Glomerular endothelial cell (primary cell): ENCODE measurements around the gene INPP5D. TPM values are rescaled to one million over a fixed set of nuclear protein-coding genes. Genes with fewer than 3 reads are reported as not detected.
"Not testable (repeated sequence)": the region's sequence is repeated elsewhere in the genome, so short reads cannot be mapped to it uniquely, and the experiment has no call there.

Experiments used
- DNase-seq: peaks from one replicate; pipeline ENCODE4 v3.0.0-alpha.2; 2011; ENCODE audit warnings: low read depth, low spot score; ENCODE audit errors: extremely low read depth
- total RNA-seq: library from RNA; depleted of rRNA; stranded (reverse); fragments of >200 nt; gene quantifications from 2 replicates; pipeline ENCODE4 v1.2.3, GENCODE V29; 2015

Gene INPP5D
- total RNA-seq, 1 donor from 2014 or later = 46.3 TPM

DNA sequence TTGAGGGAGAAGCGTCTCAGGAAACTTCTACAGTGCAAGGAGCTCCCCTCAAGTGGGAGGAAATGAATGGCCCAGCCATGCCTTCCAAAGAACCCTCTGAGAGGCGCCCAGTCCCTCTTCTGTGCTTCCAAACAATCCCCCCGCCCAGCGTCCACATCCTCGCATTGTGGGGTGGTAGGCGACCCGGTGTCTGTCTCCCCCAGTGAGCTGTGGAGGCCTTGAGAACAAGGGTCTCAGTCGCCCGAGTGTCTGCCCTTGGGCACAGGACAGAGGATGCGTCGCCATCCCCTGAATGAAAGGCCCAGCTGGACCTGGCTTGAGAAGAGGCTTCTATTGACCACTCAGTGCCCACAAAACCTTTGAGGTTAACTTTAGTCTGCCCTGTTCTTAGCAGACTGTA, 29.7 kb downstream of the INPP5D start:
- no peak for DNase-seq

DNA sequence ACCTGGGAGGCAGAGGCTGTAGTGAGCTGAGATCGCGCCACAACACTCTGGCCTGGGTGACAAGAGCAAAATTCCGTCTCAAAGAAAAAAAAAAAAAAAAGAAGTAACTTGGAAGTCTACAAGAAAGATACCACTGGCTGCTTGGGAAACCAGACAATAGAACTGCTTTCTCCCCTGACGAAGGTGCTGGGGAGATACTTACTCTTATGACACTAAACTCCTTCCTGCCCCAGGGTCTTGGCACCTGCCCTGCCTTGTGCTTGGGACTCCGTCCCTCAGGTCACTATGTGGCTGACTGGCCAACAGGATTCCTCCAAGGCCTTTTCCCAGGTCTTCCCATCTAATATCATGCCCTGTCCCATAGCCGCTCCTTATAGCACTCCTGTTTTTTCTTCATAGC, 30.7 kb downstream of the INPP5D start:
- DNase-seq = no peak

DNA sequence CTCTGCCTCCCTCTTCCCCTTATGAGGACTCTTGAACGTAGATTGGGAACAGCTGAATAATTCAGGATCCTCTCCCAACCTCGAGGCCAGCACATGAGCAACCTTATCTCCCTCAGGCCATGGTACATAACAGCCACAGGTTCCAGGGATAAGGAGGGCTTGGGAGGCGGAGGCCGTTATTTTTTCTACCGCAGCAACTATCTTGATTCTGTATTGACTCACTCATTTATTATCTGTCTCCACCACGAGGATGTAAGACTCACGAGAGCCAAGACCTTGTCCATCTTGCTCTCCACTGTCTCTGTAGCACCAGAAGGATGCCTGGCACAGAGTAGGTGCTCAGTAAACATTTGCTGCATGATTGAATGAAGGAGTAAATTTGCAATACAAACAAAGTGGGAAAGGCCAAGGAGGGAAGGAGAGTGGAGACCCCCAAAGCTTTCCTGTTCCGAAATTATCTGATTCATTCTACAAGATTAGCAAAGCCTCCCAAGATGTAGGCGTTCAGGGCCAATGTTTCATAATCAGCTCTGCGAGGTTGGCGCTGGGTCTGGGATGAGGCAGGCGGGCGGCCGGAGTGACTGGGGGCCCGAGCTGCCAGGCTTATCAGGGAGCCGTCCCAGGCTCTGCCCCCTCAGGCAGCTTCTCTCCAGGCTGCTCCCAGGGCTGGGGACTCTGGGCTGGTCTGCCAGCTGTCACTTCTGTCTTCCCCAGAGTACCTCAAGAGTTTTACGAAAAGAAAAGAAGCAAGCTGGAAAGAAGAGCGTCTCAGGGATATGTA, 31.6 kb downstream of the INPP5D start:
- DNase-seq = no peak

DNA sequence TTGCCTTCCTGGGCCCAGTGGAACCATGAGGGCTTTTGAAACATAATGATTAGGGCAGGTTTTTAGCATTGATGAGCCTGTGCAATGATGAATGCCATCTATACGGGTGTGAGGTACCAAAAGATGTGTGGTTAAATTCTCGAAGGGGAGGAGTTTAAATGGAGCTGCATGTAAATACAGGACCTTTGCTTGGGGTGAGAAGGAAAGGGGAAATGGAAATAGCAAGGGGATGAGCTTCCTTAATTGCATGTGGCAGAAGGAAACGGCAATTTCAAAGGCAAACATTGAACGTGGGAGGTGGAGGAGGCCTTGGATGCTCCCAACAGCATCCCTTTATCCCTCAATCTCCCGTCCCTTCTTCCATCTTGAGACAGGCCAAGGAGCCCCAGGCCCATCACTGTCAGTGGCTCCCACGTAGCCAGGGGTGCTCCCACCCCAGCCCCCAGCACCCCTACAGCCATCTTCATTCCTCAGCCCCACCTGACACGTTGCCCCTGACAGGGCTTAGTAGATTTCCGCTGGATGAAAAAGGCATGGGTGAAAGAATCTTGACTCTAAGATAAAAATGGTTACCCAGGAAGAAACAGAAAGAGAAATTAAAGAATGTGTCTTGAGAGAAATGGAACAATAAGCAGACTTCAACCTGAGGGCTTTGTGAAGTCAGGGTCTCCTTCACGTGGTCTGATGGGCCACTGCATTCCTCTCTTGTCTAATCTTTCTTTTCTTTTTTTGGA, 32.5 kb downstream of the INPP5D start:
- DNase-seq = no peak

DNA sequence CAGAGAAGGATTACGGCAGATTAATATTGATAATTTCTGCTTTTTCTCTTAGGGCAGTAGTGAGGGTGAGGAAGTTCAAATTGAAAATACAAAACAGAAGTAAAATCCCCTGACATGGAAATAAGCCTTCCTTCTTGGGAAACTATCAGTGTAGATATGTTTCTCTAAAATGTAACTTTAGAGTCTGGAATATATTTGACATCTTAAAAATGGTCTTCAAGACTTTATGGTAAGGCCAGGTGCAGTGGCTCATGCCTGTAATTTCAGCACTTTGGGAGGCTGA, 33.0 kb downstream of the INPP5D start:
- DNase-seq = no peak

DNA sequence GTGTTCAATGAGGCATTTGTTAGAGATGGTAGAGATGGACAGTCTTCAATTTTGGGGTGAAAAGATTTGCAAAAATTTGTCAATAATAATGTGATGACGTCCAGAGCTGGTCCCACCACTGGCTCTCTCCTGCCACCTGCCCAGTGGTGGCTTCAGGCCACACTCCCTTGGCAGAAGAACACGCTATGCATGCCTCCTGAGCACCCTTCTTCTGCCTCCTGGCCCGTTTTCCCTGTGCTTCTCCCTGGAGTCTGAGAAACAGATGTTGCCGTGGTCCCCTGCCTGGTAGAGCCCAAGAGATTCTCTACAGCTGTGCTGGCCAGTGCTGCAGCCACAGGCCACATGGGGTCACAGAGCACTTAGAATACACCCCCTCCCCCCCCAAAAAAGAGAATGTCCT, 33.6 kb downstream of the INPP5D start:
- no peak for DNase-seq

DNA sequence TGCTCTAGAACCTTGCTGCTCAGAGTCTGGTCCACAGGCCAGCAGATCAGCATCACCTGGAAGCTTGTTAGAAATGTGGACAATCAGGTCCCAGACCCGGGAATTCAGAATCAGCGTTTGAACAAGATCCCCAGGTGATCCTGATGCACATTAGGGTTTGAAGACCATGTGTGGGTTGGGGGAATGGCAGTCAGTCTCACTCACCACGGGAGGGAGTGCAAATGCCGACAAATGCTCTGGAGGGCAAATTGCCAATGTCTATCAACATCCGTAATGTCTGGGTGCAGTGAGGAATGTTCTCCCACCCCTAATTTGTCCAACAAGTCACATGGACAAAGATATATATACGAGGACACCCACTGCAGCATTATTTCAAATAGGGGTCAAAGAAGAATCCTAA, 34.5 kb downstream of the INPP5D start:
- DNase-seq = no peak

DNA sequence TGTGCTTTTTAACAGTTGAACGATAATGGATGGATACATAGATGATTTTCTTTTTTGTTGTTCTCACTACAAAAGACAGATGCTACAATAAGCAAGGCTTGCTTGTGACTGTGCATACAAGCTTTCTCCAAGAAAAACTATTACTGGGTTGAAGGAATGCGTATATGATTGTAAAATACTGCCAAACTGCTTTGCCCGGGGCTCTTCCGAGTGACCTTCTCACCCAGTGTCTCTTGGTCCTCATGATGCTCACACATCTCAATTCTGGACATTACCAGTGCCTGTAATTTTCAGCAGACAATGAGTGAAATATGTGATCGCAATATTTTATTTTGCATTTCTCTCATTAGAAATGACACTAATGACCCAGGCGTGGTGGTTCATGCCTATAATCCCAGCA, 35.9 kb downstream of the INPP5D start:
- no peak for DNase-seq

DNA sequence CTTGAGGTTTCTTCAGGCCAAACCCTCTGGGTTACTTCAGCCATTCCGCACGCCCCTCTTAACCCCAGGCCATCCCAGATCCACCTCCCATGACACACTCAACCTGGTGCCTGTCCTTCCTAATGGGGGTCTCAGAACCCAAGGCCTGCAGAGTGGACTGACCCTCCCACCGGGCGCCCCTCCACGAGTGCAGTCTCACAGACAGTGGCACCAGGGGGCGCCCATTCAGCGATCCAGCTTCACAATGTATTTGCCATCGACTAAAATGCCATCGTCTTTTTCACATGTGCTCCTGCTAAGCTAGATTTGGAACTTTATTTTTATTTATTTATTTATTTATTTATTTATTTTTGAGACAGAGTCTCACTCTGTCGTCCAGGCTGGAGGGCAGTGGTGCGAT, 38.5 kb downstream of the INPP5D start:
- no peak for DNase-seq

DNA sequence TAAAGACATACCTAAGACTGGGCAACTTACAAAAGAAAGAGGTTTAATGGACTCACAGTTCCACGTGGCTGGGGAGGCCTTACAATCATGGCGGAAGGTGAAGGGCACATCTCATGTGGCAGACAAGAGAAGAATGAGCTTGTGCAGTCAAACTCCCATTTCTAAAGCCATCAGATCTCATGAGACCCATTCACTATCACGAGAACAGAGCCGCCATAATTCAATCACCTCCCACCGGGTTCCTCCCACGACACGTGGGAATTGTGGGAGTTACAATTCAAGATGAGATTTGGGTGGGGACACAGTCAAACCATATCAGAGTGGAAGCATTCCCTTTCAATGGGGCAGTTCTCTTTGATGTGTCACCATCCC, 39.7 kb downstream of the INPP5D start:
- DNase-seq = not testable (repeated sequence)

DNA sequence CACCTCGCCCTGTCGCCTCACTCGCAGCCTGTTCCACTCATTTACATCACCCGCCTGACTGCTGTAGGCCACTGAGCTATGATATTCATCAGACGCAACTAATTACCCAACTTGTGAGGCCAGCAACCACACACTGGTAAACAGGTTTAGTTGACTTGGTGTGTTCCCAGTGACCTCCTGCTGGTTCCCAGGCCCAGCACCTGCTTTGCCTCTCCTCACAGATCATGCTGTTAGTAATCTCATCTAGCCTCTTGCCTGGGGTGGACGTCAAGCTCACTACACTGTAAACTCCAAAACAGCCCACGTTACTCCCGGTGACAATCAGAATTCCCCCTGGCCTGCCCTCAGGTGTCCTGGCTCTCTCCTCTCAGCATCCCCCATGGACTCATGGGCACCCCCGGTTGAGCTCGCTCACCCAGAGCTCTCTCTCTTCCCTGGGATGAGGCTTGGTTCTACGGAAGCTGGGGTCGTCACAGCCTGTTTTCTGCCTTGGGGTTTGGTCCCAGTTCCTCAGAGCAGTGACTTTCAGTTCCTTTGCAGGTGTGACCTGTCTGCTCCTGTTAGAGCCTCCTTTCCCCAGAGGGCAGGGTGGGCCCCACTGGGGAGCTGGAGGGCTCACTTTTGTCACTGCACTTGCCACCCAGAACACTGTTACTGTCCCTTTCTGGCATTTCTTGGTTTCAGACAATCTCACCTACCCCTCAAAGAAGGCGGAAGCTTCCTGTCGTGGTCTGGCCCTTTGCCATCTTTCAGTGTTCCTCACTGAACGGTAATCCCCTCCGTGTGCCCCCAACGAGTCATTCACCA, 40.3 kb downstream of the INPP5D start:
- DNase-seq = no peak

DNA sequence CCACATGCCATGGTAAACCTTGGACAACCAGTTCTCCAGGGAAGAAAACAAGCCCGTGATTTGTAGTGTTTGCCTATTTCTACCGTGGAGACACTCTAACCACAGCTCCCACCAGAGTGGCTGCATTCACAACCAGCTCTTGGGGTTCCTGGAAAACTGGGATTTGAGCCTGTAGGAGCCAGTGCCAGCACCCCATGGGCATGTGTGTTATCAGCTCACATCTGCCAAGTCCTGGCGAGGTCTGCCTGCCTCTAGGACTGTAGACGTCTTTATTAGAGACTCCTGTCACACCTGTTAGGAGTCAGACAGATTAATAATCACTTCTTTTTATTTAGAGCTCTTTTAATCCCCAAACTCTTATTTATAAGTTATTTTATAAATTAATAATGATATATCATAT, 41.0 kb downstream of the INPP5D start:
- DNase-seq = no peak

DNA sequence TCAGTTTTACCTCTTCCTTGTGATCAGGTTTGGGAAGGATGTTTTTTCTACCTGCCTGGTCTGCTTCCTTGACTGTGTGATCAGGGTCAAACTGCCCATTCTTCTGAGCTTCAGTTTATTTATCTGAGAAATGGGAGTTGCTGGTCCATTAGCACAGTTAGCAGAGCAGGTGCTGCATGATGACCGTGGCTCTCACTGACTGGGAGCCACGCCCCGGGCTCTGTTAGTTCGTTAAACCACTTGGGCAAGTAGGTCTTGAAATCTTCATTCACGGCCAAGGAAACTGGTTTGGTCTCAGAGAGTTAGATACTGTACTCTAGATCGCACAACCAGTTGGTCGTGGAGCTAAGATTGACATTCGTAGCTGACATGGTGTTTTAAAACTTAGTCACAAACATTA, 41.7 kb downstream of the INPP5D start:
- DNase-seq = no peak

DNA sequence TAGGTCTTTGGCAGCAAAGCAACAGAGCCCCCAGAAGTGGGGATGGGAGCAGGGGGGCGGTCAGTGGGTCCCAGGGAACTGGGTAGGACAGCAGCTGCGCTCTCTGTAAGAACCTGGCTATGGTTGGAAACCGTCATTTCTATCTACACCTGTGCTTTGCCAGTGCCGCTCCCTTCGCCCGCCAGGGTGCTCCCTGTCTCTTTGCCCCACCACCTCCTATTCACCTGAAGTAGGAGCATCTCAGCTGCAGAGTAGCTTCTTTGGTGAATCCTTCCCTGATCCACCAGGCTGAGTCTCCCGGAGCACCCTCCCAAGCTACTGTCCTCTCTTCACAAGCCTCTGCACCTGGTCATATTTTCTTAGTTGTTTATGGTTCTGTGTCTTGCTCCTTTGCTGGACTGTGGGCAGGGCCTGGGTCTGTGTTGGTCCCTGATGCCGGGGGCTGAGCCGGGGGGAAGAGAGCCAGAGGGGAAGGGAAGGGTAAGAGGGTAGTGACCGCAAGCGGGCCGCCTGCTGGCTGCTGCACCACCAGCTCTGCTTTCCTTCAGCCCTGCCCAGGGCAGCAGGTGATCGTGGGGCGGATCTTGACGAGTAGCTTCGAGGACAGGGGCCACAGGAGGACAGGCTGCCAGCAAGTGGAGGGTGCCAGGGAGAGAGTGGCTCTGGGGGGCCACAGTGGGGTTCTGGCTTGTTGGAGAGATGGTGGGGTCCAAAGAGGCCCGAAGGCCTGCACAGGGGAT, 45.2 kb downstream of the INPP5D start:
- DNase-seq = no peak

DNA sequence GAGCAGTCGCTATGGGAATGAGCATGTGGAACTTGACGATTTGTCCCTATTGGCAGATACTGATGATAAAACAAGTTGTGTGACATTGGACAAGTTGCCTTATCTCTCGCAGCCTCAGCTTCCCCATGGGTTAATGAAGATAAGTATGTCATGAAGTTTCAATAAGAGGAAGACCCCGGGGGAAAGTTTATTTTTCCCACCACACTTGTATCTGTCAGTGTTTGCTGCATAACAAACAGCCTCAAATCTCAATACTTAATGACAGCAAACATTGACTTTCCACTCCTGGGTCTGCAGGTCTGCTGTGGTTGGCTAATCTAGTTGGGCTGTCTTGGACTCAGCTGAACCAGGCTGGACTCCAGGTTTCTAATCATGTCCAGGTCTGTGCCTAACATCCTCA, 45.8 kb downstream of the INPP5D start:
- no peak for DNase-seq

DNA sequence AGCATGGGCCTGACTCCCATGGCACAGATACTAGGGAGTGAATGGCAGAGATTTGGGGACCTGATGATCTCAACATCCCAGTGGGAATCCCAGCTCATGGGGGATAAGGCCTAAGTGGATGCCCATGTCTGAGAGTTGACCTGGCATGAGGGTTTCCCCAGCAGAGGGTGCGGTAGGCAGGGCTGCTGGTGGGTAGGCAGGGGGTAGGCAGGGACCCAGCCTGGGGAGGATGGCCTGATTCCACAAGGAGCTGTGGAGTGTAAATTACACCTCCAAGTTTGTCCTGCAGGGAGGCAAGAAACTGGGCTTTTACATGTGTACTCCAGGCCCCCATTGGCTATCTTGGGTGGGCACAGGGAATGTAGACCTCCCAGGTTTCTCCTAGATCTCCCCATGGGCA, 46.9 kb downstream of the INPP5D start:
- no peak for DNase-seq

DNA sequence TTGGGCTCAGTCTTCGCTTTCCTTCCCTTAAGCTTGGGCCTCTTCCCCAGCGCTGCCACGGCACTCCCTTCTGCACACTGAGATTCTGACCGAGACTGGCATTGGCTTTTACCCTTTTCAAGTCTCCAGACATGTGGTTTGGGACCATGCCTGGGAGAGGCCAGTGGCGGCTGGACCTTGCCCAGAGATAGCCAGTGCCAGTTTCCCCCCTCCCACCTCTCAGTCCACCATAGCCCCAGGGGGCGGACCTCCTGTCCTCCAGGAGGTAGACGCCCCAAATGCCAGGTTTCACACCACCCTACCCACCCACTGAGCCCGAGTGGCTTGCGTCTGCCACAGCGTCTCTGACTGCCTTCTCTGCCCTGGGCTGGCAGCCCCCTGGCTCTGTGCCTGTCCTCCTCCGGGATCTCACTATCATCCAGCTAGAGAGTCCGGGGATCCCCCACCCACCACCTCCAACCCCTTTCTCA, 47.7 kb downstream of the INPP5D start:
- no peak for DNase-seq

DNA sequence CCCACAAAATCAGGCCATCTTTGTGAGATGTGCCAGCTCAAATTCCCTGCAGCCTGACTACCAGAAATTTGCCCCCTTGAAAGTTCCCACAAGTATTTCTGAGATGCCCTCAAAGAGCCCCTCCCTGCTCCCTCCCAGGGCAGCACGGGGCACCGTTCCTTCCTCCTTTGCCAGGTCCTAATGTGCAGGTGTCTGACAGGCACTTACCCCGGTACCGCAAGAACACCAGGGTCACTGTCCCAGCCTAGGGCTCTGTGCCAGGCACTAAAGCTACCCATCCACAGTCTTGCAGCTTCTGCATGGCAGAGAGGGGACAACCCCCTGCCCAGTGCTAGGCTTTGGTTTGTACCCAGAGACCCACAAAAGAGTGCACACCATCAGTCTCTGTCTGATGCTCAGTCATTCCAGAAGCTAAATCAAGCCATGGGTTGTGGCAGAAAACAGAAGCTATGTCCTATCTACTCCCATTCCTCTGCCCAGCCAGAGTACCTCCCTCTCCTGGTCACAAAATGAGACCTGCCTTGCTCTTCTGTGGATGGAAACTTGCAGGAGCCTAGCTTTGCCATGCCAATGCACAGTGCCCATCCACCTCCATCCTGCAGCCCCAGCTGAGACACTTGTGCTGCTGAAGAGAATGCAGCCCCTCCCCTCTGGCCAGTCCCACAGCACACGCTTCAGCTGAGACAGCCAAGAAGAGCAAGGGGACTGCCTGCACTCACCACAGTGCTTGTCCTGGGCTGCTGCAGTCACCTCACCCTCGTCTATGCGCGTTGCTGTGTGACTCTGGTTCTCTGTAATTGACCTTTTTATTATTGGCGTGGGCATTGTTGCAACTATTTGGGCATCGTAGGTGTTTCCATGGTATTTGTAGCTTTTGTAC, 48.7 kb downstream of the INPP5D start:
- DNase-seq = no peak

DNA sequence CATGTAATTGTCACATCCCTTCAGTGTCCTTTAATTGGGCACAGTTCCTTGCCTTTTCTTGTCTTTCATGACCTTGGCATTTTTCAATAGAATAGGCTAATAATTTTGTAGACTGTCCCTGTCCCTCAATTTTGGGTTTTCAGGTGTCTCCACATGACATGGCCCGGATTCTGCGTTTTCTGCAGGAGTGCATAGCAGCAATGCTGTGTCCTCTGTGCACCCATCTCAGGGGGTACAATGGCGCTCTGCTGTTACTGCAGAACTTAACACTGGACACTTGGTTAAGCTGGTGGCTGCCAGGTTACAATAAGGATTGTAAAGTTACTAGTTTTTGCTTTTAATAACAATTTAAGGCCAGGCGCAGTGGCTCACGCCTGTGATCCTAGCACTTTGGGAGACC, 51.3 kb downstream of the INPP5D start:
- DNase-seq = no peak

DNA sequence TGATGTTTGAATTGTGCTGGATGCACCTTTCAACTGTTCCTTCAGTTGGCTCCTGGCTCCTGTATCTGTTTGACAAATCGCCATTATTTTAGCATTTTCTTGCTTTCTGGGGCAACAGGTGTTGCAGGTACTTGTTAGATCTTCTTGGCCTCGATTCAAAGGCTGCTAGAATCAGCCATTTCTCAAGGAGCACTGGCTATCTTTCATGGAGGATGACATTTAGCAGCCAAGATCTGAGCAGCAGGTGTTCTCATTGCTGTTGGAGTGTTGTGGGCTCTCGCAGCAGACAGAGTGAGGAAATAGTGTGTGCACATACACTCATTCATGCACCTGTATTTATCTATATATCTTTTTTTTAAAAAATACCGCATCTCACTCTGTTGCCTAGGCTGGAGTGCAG, 52.2 kb downstream of the INPP5D start:
- DNase-seq = no peak
